Activated effector memory CD4-positive, alpha-beta T cell treated with Interleukin-2 at 50 U/mL for 16 hours (primary cell): Measurements from ENCODE around the gene SOX6.

Experiments
- DNase-seq: peaks from one replicate; pipeline ENCODE4 v3.0.0-alpha.2; 2020

The SOX6 gene

DNA sequence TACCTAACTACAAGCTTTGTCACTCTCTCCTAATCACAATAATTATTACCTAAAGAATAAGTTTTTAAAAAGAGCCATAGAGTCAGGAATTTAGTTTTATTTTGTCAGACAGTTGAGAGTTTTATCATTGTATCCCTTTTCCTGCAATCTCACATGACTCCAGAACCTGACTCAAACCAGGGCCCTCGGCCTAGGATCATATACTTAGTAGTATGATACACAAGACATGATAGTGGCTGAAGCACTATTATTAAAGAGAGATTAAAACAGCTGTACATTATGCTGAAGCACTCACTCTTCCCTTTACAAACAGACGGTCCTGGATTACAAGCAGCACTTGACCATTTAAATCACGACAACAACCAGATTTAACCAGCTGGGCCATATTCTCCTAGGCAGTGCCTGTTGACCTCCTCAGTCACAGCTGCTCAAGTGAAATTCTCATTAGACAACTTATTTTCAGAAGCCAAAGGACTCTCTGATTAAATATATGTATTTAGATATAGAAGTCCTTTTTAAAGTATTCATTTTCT, 44.0 kb downstream of the SOX6 start:
- no peak for DNase-seq

DNA sequence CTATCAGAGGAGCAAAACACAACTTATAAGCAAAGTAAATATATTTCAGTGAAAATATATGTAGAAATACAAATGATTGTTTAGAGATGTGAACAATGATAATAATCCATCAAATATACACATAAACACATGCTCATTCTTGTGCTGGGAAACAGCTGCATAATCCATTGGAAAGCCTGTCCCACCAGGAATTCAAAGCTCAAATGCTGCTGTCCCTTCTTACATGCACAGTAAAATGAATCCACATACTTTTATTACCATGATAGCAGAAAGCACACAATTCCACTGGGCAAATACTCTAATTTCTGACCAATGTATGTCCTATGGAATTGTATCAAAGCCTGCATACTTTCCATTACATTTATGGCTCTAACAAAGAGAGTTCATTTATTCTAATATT, 44.5 kb downstream of the SOX6 start:
- no peak for DNase-seq

DNA sequence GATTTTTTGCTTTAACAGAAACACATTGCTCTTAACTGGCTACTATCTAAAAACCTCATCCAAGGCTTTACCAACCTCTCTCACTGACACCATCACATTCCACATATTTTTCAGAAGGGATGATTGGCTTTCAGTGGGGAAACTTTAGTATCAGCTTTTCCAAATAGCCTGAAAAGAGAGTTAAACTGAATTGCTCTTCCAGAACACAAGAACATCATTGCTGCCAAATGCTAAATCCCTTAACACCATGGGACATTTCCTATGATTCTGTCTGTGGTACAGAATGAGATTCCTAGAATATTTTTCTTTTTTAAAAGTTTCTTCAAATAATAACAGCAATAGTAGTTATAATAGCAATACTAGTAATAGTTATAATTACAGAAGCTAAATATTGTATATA, 45.4 kb downstream of the SOX6 start:
- DNase-seq, result no peak

DNA sequence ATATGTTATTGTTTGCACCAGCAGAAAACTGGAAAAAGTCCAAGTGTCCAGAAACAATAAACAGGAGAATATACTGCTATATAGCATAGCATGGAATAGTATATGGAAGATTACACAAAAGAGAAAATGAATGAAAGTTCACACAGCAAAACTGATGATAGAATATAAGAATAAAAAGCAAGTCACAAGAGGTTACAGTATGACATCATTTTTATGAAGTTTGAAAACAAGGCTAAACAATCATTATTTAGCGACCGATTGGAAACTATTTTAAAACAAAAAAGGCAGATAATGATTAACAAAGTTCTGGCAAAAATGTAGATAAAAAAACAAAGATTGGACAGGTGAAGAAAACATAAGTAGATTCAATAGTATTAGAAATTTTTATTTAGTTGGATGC, 47.1 kb downstream of the SOX6 start:
- DNase-seq, result no peak

GRCh38 chr11:16301462-16301861, 54.9 kb downstream of the SOX6 start:
- no peak for DNase-seq

DNA sequence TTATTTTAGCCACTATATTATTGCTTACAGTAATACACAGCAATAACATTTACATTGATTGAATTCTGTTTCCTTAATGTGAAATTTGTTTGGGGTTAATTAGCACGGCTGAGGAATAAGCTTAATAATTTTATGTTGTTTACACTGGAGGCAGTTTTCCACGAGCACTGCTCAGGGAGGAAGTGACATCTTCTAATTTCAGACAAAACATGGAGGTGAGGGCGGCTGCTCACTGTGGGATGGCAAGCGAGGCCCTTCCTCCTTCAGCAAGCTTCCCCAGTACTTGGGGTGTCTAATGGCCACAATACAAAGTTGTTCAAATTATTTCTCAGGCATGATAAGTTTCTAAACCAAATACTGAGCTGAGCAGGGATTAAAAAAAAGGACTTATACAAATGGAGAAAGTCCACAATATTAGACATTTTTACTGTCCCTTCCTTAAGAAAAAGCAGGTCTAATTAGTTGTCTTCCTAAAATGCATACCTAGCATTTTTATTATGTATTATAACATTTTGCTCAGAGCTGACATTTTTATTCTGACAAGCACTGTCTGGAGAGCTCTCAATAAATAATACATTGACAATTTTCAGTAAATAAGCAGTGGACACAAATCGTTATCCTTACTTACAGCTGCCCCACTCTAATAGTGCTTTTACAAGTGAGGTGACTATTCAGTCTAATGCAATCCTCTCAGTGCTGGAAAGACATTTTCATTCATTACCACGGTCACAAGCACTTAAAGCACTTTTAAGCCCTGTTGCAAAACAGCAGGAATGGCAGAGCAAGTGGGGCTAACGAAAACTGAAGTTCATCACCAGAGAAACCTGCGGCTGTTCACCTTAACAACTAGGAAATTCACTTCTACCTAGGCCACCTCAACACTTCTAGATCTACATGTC, 56.2 kb downstream of the SOX6 start:
- DNase-seq, result no peak

- DNase-seq, result no peak
Observed at GRCh38 chr11:16299390-16299789, 57.0 kb downstream of the SOX6 start.

DNA sequence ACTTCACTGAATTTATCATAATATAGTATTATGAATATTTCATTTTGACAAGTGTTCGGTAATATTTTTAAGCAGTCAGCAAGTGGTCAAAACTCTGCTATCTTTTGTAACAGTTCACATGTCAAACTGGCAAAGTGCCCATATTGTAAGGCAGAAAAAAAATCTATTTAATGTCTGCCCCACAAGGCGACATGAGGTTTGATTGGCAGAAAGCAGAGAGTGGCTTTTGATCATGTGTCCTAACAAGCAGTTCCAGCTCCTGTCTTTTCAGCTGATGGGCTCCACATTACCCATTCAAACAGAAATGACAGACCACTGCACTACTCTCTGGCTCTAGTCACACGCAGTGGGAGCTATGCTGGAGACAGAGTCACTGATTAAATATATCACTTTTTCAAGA, 59.0 kb downstream of the SOX6 start:
- no peak for DNase-seq

GRCh38 chr11:16296273-16296672, 60.1 kb downstream of the SOX6 start:
- DNase-seq, result no peak

DNA sequence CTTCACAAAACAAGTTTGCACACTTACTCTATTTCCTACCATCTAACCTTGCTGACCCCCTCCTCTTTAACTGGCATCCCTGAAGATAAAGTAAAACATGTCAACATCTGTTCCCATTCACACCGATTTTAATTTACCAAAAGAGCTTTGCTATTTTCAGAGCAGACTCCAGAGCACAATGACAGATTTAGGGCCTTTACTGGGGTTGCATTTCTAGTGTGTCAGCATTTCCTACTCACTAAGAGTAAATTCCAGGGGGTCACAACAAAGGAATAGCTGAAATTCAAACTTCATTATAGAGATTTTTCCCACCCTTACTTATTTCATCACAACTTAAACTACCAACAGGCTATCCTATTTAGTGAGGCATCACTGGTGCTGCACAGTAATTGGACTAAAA, 60.8 kb downstream of the SOX6 start:
- DNase-seq, result no peak

GRCh38 chr11:16293204-16293681, 63.1 kb downstream of the SOX6 start:
- no peak for DNase-seq

DNA sequence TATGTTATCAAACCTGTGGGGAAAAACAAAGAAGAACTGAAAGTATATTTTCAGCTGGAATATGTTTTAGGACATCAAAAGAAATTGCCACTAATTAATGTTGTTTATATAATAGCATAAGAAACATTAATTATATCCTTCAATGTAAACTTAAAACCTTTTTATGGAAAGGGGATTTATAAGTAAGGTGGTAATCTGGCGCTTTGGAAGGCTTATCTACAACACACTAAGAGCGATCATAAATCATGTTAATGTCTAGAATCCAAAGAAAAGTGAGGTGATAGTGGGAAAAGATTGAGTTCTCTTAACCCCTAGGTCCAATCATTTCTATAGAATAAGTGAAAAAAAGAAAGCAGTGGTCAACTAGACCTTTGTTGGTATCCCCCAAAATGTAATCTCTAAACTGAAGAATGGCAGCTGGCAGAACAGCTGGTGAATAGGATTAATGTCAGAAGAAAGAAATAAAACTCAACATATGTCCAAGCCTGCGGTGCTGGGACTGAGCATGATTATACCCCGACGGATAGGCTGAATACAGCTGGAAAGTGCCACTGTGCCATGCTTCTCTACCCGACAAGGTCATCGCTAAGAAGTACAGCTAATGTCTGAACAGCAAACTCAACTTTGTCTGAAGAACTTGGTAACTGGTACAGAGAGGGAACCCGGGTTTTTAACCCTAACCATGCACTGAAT, 64.0 kb downstream of the SOX6 start:
- DNase-seq, result no peak

- DNase-seq, result no peak
Observed at GRCh38 chr11:16291729-16292128, 64.6 kb downstream of the SOX6 start.

GRCh38 chr11:16289541-16289940, 66.8 kb downstream of the SOX6 start:
- DNase-seq, result no peak

DNA sequence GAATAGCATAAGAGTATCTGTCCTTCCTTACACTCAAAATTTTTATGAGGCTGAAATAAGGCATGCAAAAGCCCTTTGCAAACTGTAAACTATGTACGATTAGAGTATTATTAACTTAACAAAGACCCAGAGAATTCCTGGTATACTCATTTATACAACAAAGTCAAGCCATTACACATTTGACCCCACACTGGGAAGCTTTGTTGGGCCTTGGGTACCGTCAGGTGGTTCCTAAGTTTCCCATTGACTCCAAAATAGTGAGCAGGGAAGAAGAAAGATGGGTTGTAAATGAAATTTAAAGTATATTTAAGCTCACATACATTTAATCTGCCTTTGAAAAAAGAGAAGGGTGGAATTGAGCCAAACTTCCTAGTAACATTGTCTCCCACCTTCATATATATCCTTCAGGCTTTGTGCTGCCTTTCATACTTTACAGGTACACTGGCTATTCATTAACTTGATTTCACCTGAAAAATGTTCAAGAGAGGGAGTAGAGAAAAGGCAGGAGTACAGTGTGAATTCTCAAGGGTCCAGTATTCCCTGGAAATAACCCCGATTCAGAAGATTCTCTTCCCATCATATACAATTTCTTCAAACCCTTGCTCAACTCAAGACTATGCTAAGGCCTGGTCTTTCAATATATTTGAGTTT, 68.6 kb downstream of the SOX6 start:
- no peak for DNase-seq

DNA sequence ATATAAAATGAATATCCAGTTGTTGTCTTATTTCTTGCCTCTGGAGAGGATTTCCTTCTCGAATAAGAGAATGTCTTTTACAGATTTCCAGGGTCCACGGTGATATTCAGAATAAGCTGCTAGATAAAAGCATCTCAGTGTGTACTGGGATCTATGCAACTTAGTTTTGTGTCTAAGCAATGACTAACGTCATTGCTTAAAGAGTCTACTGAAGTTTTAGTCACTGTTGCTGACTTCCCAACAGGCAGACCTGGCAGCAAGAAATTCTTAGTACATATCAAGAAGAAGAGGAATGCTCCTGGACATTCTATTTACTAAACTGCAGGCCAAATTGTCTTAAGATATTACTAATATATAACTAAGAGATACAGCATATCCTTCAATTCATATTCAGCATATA, 70.3 kb downstream of the SOX6 start:
- DNase-seq, result no peak

- no peak for DNase-seq
Observed at GRCh38 chr11:16280256-16280682, 76.1 kb downstream of the SOX6 start.

DNA sequence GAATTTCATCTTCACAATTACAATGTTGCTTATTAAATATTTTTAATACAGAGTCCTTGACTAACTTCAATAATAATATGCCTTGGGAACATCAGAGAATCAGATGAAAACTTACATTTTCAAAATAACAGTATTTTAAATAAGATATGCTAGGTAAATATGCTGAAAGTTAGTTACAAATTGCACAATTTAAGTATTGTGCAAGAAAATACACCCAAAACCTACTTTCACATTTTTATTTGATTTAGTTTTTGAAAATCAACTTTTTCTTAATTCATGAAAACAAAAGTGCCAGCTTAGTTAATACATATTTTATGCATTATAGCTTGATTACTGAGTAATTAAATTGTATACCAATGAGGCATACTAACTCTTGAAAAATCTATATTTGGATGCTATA, 76.8 kb downstream of the SOX6 start:
- no peak for DNase-seq

GRCh38 chr11:16278979-16279378, 77.4 kb downstream of the SOX6 start:
- DNase-seq, result no peak

DNA sequence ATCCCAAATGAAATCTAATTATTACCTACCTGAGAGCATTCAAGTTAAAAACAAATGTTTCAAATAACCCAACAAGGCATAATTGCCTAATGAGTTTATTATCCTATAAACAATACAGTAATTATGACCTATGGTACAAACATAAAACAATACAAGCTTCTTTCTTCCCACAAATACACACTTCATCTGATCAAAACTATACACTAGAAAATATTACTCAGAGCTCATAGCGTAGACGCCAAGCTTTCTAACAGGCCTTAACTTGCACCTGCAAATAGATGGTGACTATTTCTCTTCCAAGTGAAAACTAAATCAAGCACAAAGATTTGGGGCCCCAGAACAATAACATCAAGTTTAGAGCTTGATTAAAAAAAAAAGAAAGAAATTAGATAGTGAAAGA, 78.1 kb downstream of the SOX6 start:
- no peak for DNase-seq

DNA sequence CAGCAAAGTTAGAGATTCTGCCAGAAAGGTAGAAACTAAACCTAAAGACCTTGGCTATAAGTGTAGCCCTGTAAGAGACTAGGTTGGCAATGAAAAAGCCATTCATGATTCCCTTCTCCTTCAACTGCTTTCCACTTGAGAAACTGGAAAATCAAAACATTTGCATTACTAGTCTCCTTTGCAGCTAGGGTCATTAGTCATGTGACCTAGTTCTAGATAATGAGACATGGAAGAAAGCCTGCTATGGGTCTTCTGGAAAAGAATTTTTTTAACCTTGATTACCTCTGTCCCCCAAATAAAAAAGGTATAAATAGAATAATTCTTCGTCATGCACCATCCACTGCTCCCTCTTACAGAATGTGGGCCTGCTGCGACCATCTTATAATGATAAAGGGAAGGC, 80.1 kb downstream of the SOX6 start:
- no peak for DNase-seq

- DNase-seq, result no peak
Observed at GRCh38 chr11:16271258-16271657, 85.1 kb downstream of the SOX6 start.

- no peak for DNase-seq
Observed at GRCh38 chr11:16266021-16266420, 90.3 kb downstream of the SOX6 start.

DNA sequence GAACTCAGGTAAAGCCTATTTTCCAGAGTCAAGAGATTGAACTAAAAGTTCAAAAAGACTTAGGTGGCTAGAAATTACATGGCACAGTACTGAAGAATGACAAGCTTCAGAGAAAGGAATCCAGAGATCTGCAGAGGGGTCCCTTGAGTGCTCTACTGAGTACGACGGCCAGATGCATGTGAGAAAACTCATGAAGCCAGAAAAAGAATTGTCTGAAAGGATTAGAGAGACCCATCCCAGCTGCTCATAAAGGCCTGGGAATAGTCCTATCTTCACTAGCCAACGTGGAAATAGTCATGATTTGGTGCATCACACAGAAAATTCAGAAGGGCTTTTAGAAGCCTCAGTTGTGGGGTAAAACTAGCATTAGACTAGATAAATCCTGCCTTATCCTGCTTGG, 91.3 kb downstream of the SOX6 start:
- no peak for DNase-seq
